B cell (primary cell): Measurements from ENCODE around the gene CTNNA3. TPM values are rescaled to one million over a fixed set of nuclear protein-coding genes. Genes with fewer than 3 reads are reported as not detected.

ENCODE experiments used
- ATAC-seq: fragments of 200-7000 bp; cut with Tn5 transposase; one replicate; pipeline ENCODE4 v1.10.0; 2021; ENCODE audit warnings: low read depth, mild to moderate bottlenecking, moderate number of reproducible peaks, moderate library complexity
- CTCF ChIA-PET: fragments of 350-600 bp; sonication (Branson Sonifier 250); formaldehyde crosslinking; loops from one replicate; lab custom pipeline; 2021; ENCODE audit warnings: antibody characterized with exemption, inconsistent platforms; lab: Charles Lee
- POLR2A ChIA-PET: fragments of 350-600 bp; sonication (Branson Sonifier 250); formaldehyde crosslinking; loops from one replicate; lab custom pipeline; 2021; ENCODE audit warnings: antibody characterized with exemption; lab: Charles Lee
- DNase-seq: peaks from one replicate; pipeline ENCODE4 v3.0.0; 2013
- H2AFZ ChIP-seq: 2 replicates; pipeline ENCODE4 v1.6.1; 2012; ENCODE audit warnings: mild to moderate bottlenecking, low read depth, low read length; ENCODE audit not compliant: insufficient read depth, poor library complexity, severe bottlenecking
- H3K27ac ChIP-seq, 2 donors: 1 replicate in 1 of 2; 2 replicates in 1 of 2; pipeline ENCODE4 v1.5.1; 2012 to 2013; ENCODE audit warnings: low read length in 2 of 2, mild to moderate bottlenecking in 2 of 2, moderate library complexity in 1 of 2
- H3K27me3 ChIP-seq, 4 experiments: fragments of 200-600 bp in 1 of 4; sonication (generic) in 1 of 4; replicated peaks in 1 of 4; 1 replicate in 2 of 4; 2 replicates in 2 of 4; pipeline versions ENCODE4 v1.6.1 to v1.7.0; 2013 to 2016; ENCODE audit warnings: low read length in 3 of 4, mild to moderate bottlenecking in 2 of 4, mixed read lengths in 1 of 4, moderate library complexity in 1 of 4; ENCODE audit not compliant: insufficient read depth in 4 of 4, control insufficient read depth in 3 of 4; ENCODE audit errors: control extremely low read depth in 1 of 4
- H3K36me3 ChIP-seq, 2 experiments: replicated peaks in 1 of 2; 1 replicate in 1 of 2; 2 replicates in 1 of 2; pipeline versions ENCODE4 v1.6.1 to v1.7.1; 2013; ENCODE audit warnings: low read length in 1 of 2; ENCODE audit not compliant: insufficient read depth in 2 of 2, control insufficient read depth in 1 of 2; ENCODE audit errors: control extremely low read depth in 1 of 2, extremely low read depth in 1 of 2
- H3K4me1 ChIP-seq, 2 donors: fragments of 200-600 bp in 1 of 2; sonication (generic) in 1 of 2; 1 replicate in 1 of 2; 2 replicates in 1 of 2; pipeline versions ENCODE4 v1.5.1 to v1.6.1; 2013 to 2017; ENCODE audit warnings: low read length in 2 of 2; ENCODE audit not compliant: control insufficient read depth in 2 of 2, insufficient read depth in 2 of 2
- H3K4me2 ChIP-seq: replicated peaks from 2 replicates; pipeline ENCODE3; 2012; ENCODE audit warnings: mild to moderate bottlenecking, low read depth, low read length; ENCODE audit not compliant: poor library complexity, severe bottlenecking
- H3K4me3 ChIP-seq, 5 experiments: fragments of 200-600 bp in 1 of 5; sonication (generic) in 1 of 5; 1 replicate in 3 of 5; 2 replicates in 2 of 5; pipeline versions ENCODE4 v1.5.1 to v1.7.0; 2011 to 2016; ENCODE audit warnings: low read length in 4 of 5, mild to moderate bottlenecking in 4 of 5, low read depth in 2 of 5, control low read depth in 1 of 5, moderate library complexity in 1 of 5; ENCODE audit not compliant: insufficient read depth in 1 of 5; ENCODE audit errors: control extremely low read depth in 1 of 5, extremely low read depth in 1 of 5
- H3K79me2 ChIP-seq: fragments of 200-600 bp; sonication (generic); one replicate; pipeline ENCODE4 v1.6.0; 2016; ENCODE audit warnings: low read length; ENCODE audit not compliant: control insufficient read depth, insufficient read depth
- H3K9ac ChIP-seq: fragments of 200-600 bp; sonication (generic); 2 replicates; pipeline ENCODE4 v1.6.1; 2017; ENCODE audit warnings: mild to moderate bottlenecking, low read length, moderate library complexity
- H3K9me3 ChIP-seq, 3 donors: one replicate each; pipeline versions ENCODE4 v1.6.1 to v1.7.1; 2013; ENCODE audit warnings: low read length in 2 of 3; ENCODE audit not compliant: control insufficient read depth in 2 of 3, insufficient read depth in 1 of 3; ENCODE audit errors: control extremely low read depth in 1 of 3
- H4K20me1 ChIP-seq: 2 replicates; pipeline ENCODE4 v1.6.0; 2012; ENCODE audit warnings: mild to moderate bottlenecking, low read length; ENCODE audit not compliant: insufficient read depth, control insufficient read depth, poor library complexity, severe bottlenecking
- H3K27ac Mint-ChIP-seq: one replicate; pipeline ENCODE4 v1.8.0; 2021; ENCODE audit warnings: mixed read lengths
- H3K27me3 Mint-ChIP-seq: one replicate; pipeline ENCODE4 v1.8.0; 2021; ENCODE audit warnings: mixed read lengths
- H3K4me1 Mint-ChIP-seq: one replicate; pipeline ENCODE4 v1.8.0; 2021; ENCODE audit warnings: mixed read lengths
- H3K4me3 Mint-ChIP-seq: one replicate; pipeline ENCODE4 v1.8.0; 2021; ENCODE audit warnings: mixed read lengths
- H3K9me3 Mint-ChIP-seq: one replicate; pipeline ENCODE4 v1.8.0; 2022; ENCODE audit warnings: mixed read lengths; ENCODE audit not compliant: insufficient read depth
- CTCF ChIP-seq: fragments of 200-600 bp; IDR thresholded peaks from one replicate; pipeline ENCODE4 v1.8.0; 2022; ENCODE audit warnings: antibody characterized with exemption, mild to moderate bottlenecking
- EZH2 ChIP-seq: IDR thresholded peaks from 2 replicates; pipeline ENCODE4 v1.6.1; 2012; ENCODE audit warnings: borderline replicate concordance, low read depth, mild to moderate bottlenecking, moderate library complexity, low read length; ENCODE audit not compliant: insufficient read depth, poor library complexity, severe bottlenecking
- WGBS: methylation state at CpG from one replicate; pipeline ENCODE4 v1.1.5; 2013; ENCODE audit warnings: missing lambda C conversion rate; ENCODE audit not compliant: insufficient coverage; 5-methylcytosine and 5-hydroxymethylcytosine counted together
- intact Hi-C: fragments of 100-400 bp; cut with micrococcal nuclease; formaldehyde crosslinking; loops from one replicate; pipeline ENCODE4 v1.10.0; 2022
- polyA plus RNA-seq: library from polyadenylated mRNA; depleted of rRNA; stranded (reverse); fragments of >200 nt; gene quantifications from 2 replicates; pipeline ENCODE4 v1.2.3, GENCODE V29; 2012
- total RNA-seq, 2 donors: library from RNA; stranded (reverse); fragments of 120-200 nt in 1 of 2; gene quantifications; 1 replicate in 1 of 2; 2 replicates in 1 of 2; pipeline versions ENCODE4 v1.2.3 to v1.2.4, GENCODE V29; 2013 to 2022

The CTNNA3 gene
- total and polyA plus RNA-seq, 2 donors (not counting 1 experiment from before 2014, with no cell fraction given): 0.01 TPM; not detected in 1

GRCh38 chr10:66828957-66829356 is 867.0 kb downstream of the CTNNA3 start:
- no CpG with 5 or more reads among the region's 2 CpGs for WGBS
- H3K4me3 ChIP-seq: no peak overlapping the region
- no peak for DNase-seq
- H3K4me1 Mint-ChIP-seq: no peaks in the 10 kb centered on the region
- H3K27ac Mint-ChIP-seq: no peak overlapping the region
- H3K4me2 ChIP-seq: no peak overlapping the region
- H3K9me3 ChIP-seq: no peaks in the 10 kb centered on the region
- H3K9me3 Mint-ChIP-seq: no peaks in the 10 kb centered on the region
- H3K27me3 Mint-ChIP-seq: no peaks in the 10 kb centered on the region
- no peak overlapping the region for H3K9ac ChIP-seq
- H3K79me2 ChIP-seq: no peaks in the 10 kb centered on the region
- no peak overlapping the region for H3K27ac ChIP-seq
- no peaks in the 10 kb centered on the region for H3K36me3 ChIP-seq
- H2AFZ ChIP-seq: no peak overlapping the region
- H4K20me1 ChIP-seq: no peaks in the 10 kb centered on the region
- ChIA-PET CTCF (no interaction called here), POLR2A (no interaction called here)
- TF ChIP-seq CTCF: no peak
- TF ChIP-seq EZH2: no peak
- no peaks in the 10 kb centered on the region for H3K27me3 ChIP-seq
- intact Hi-C loops: no loop called here
- no peak overlapping the region for H3K4me3 Mint-ChIP-seq
- ATAC-seq: no peak
- no peaks in the 10 kb centered on the region for H3K4me1 ChIP-seq

- no peak overlapping the region for H3K4me2 ChIP-seq
- TF ChIP-seq EZH2 (no peak), CTCF (no peak)
- WGBS: no CpG with 5 or more reads among the region's 1 CpG
- H3K27me3 ChIP-seq: no peaks in the 10 kb centered on the region
- H3K4me1 Mint-ChIP-seq: no peaks in the 10 kb centered on the region
- no peaks in the 10 kb centered on the region for H3K79me2 ChIP-seq
- no peak overlapping the region for H3K27ac Mint-ChIP-seq
- H2AFZ ChIP-seq: no peak overlapping the region
- intact Hi-C loops: no loop called here
- H3K9ac ChIP-seq: no peak overlapping the region
- H3K36me3 ChIP-seq: no peaks in the 10 kb centered on the region
- no peak overlapping the region for H3K4me3 ChIP-seq
- H3K9me3 Mint-ChIP-seq: no peaks in the 10 kb centered on the region
- CTCF ChIA-PET: no interaction called here
- DNase-seq (no peak), ATAC-seq (no peak)
- no peak overlapping the region for H3K27ac ChIP-seq
- no peaks in the 10 kb centered on the region for H3K9me3 ChIP-seq
- no peaks in the 10 kb centered on the region for H3K27me3 Mint-ChIP-seq
- H3K4me1 ChIP-seq: no peaks in the 10 kb centered on the region
- no peaks in the 10 kb centered on the region for H4K20me1 ChIP-seq
- H3K4me3 Mint-ChIP-seq: no peak overlapping the region
- POLR2A ChIA-PET: no interaction called here
Observed at GRCh38 chr10:66827353-66827752, 868.6 kb downstream of the CTNNA3 start.
